ENCODE data around the gene PCSK4.

- TF ChIP-seq POLR2A (IDR thresholded peaks at IDR 0.05) (no peak), CTCF (IDR thresholded peaks at IDR 0.05) (no peak), EP300 (IDR thresholded peaks at IDR 0.05) (no peak)
Observed at GRCh38 chr19:1481893-1482360, 8.2 kb downstream of the PCSK4 start.

All from tibial nerve (tissue), 4 donors.